Panc1 (cell line): ENCODE data around the gene TRAM2.

Experiments
- POLR2AphosphoS5 ChIP-seq: IDR thresholded peaks from 2 replicates; pipeline ENCODE4 v1.6.1; 2012; ENCODE audit warnings: mild to moderate bottlenecking, low read depth, low read length, moderate library complexity
- SIN3A ChIP-seq: IDR thresholded peaks from 2 replicates; pipeline ENCODE4 v1.6.1; 2012; ENCODE audit warnings: low read depth, mild to moderate bottlenecking, low read length, moderate library complexity, borderline replicate concordance; ENCODE audit not compliant: insufficient read depth
- TCF7L2 ChIP-seq: IDR thresholded peaks from 2 replicates; pipeline ENCODE4 v1.6.1; 2011; ENCODE audit warnings: mild to moderate bottlenecking, low read depth, low read length, inconsistent platforms
- TF ChIP-seq, protein P1 (sequence below): fragments of 450-650 bp; IDR thresholded peaks from 2 replicates; pipeline ENCODE4 v1.5.1; 2017; ENCODE audit warnings: mild to moderate bottlenecking
- TF ChIP-seq, protein P2 (sequence below), 2 experiments: IDR thresholded peaks; 2 replicates each; pipeline ENCODE4 v1.6.1; 2011 to 2012; ENCODE audit warnings: low read depth in 2 of 2, control low read depth in 1 of 2, low read length in 1 of 2, mild to moderate bottlenecking in 1 of 2, moderate library complexity in 1 of 2; ENCODE audit not compliant: insufficient read depth in 1 of 2

DNA sequence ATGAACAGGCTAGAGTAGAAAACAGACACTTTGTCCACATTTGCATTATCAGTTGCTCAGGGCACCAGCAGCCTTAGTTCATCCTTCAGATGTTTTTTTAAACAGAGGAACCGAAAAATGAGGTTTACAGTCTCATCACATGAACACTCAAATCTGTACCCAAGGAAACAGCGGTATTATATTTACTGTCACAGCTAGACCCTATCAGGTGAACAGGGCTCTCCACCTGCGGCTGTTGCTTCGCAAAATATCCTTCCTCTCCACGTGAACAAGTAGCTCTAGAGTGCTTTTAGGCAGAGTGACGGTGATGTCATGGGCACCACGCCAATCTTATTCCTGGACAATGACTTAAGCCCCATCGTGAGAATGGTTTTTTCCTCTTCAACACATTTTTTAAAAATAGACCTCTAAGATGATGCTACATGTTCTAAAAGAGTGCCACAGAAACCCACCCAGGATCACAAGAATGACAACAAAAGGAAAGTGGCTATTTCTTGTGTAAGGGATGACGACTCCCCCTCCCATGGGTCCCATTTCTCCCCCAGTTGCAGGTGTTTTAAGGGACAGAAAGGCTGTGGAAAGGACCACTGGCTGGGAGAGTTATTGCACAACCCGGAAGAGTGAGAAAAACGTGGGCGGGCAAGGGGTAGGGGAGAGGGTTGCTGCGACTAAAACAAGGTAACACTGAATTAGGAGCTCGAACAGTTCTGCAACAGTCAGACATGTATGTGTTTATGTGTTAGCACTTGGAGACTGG, 79.0 kb downstream of the TRAM2 start:
- TF ChIP-seq, protein P1, sequence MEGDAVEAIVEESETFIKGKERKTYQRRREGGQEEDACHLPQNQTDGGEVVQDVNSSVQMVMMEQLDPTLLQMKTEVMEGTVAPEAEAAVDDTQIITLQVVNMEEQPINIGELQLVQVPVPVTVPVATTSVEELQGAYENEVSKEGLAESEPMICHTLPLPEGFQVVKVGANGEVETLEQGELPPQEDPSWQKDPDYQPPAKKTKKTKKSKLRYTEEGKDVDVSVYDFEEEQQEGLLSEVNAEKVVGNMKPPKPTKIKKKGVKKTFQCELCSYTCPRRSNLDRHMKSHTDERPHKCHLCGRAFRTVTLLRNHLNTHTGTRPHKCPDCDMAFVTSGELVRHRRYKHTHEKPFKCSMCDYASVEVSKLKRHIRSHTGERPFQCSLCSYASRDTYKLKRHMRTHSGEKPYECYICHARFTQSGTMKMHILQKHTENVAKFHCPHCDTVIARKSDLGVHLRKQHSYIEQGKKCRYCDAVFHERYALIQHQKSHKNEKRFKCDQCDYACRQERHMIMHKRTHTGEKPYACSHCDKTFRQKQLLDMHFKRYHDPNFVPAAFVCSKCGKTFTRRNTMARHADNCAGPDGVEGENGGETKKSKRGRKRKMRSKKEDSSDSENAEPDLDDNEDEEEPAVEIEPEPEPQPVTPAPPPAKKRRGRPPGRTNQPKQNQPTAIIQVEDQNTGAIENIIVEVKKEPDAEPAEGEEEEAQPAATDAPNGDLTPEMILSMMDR = no peak
- TF ChIP-seq POLR2AphosphoS5 = no peak
- TF ChIP-seq, protein P2, sequence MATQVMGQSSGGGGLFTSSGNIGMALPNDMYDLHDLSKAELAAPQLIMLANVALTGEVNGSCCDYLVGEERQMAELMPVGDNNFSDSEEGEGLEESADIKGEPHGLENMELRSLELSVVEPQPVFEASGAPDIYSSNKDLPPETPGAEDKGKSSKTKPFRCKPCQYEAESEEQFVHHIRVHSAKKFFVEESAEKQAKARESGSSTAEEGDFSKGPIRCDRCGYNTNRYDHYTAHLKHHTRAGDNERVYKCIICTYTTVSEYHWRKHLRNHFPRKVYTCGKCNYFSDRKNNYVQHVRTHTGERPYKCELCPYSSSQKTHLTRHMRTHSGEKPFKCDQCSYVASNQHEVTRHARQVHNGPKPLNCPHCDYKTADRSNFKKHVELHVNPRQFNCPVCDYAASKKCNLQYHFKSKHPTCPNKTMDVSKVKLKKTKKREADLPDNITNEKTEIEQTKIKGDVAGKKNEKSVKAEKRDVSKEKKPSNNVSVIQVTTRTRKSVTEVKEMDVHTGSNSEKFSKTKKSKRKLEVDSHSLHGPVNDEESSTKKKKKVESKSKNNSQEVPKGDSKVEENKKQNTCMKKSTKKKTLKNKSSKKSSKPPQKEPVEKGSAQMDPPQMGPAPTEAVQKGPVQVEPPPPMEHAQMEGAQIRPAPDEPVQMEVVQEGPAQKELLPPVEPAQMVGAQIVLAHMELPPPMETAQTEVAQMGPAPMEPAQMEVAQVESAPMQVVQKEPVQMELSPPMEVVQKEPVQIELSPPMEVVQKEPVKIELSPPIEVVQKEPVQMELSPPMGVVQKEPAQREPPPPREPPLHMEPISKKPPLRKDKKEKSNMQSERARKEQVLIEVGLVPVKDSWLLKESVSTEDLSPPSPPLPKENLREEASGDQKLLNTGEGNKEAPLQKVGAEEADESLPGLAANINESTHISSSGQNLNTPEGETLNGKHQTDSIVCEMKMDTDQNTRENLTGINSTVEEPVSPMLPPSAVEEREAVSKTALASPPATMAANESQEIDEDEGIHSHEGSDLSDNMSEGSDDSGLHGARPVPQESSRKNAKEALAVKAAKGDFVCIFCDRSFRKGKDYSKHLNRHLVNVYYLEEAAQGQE (IDR thresholded peaks at IDR 0.05; ENCODE audit: insufficient read depth in 1 of 2, low read depth in 2 of 2, low read length in 1 of 2) = no peak
- TF ChIP-seq TCF7L2 = no peak
- no peak for TF ChIP-seq SIN3A
